Mesodermal cell (in vitro differentiated cells): Measurements from ENCODE around the gene EPHA6.
"Not testable (repeated sequence)": the region's sequence is repeated elsewhere in the genome, so short reads cannot be mapped to it uniquely, and the experiment has no call there.

Source experiments
- H3K27ac ChIP-seq: 2 replicates; pipeline ENCODE4 v1.7.0; 2013; ENCODE audit warnings: mild to moderate bottlenecking, low read depth, low read length, moderate library complexity; ENCODE audit not compliant: severe bottlenecking
- H3K36me3 ChIP-seq: 2 replicates; pipeline ENCODE4 v1.7.1; 2013; ENCODE audit warnings: mild to moderate bottlenecking, low read length, moderate library complexity; ENCODE audit not compliant: control insufficient read depth, insufficient read depth
- H3K4me1 ChIP-seq: one replicate; pipeline ENCODE4 v1.7.1; 2013; ENCODE audit warnings: mild to moderate bottlenecking, low read length; ENCODE audit not compliant: insufficient read depth, control insufficient read depth, poor library complexity, severe bottlenecking
- H3K4me3 ChIP-seq: 2 replicates; pipeline ENCODE4 v1.7.0; 2013; ENCODE audit warnings: low read length, control low read depth, mild to moderate bottlenecking; ENCODE audit not compliant: insufficient read depth, poor library complexity, severe bottlenecking; ENCODE audit errors: extremely low read depth
- H3K9me3 ChIP-seq: 2 replicates; pipeline ENCODE4 v1.7.1; 2013; ENCODE audit warnings: mild to moderate bottlenecking, low read length, moderate library complexity; ENCODE audit not compliant: control insufficient read depth
- WGBS, 2 experiments: methylation state at CpG; one replicate each; pipeline ENCODE4 v1.1.5; 2013; ENCODE audit warnings: missing lambda C conversion rate in 2 of 2; ENCODE audit not compliant: insufficient coverage in 2 of 2; 5-methylcytosine and 5-hydroxymethylcytosine counted together

The EPHA6 gene

DNA sequence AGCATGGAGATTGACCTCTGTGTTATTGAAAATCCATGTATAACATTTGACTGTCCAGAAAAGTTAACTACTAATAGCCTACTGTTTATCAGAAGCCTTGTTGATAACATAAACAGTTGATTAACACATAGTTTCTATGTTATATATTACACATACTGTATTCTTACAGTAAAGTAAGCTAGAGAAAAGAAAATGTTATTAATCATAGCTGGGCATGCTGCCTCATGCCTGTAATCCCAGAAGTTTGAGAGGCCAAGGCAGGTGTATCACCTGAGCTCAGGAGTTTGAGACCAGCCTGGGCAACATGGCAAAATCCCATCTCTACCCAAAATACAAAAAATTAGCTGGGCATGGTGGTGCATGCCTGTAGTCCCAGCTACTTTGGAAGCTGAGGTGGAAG lies 163.3 kb downstream of the EPHA6 start:
- H3K4me1 ChIP-seq = no peaks in the 10 kb centered on the region
- H3K9me3 ChIP-seq = no peaks in the 10 kb centered on the region
- no peak overlapping the region for H3K27ac ChIP-seq
- H3K4me3 ChIP-seq = no peak overlapping the region
- no peaks in the 10 kb centered on the region for H3K36me3 ChIP-seq

DNA sequence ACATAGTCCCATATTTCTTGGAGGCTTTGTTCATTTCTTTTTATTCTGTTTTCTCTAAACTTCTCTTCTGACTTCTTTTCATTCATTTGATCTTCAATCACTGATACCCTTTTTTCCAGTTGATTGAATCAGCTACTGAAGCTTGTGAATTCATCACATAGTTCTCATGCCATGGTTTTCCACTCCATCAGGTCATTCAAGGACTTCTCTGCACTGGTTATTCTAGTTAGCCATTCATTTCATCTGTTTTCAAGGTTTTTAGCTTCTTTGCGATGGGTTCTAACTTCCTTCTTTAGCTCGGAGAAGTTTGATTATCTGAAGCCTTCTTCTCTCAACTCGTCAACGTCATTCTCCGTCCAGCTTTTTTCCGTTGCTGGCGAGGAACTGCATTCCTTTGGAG lies 169.3 kb downstream of the EPHA6 start:
- WGBS, 2 experiments = 96 to 100% methylated on average over 1 to 2 of the region's 7 CpGs
- not testable (repeated sequence) for H3K36me3 ChIP-seq, H3K4me3 ChIP-seq, H3K4me1 ChIP-seq, H3K27ac ChIP-seq, H3K9me3 ChIP-seq

DNA sequence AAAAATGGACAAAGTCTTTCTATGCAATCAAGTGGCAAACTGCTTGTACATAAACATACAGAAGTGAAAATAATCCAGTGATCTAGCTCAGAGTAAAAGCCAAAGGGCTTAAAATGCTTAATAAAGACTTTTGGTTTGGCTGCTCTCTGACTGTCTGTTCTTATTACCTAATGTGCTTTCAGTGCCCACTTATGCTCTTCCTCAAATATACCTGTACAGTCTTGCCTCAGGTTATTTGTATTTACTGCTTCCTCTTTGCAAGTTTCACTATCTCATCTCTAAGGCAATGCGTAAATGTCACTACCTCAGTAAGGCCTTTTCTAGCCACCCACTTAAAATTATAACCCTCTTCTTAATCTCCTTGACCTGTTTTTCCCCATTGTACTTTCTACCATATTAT lies 171.8 kb downstream of the EPHA6 start:
- H3K27ac ChIP-seq = no peak overlapping the region
- no peaks in the 10 kb centered on the region for H3K36me3 ChIP-seq
- no peak overlapping the region for H3K4me3 ChIP-seq
- no peaks in the 10 kb centered on the region for H3K9me3 ChIP-seq
- H3K4me1 ChIP-seq = no peaks in the 10 kb centered on the region
- 69 to 92% methylated on average over 1 of the region's 1 CpG for WGBS, 2 experiments

DNA sequence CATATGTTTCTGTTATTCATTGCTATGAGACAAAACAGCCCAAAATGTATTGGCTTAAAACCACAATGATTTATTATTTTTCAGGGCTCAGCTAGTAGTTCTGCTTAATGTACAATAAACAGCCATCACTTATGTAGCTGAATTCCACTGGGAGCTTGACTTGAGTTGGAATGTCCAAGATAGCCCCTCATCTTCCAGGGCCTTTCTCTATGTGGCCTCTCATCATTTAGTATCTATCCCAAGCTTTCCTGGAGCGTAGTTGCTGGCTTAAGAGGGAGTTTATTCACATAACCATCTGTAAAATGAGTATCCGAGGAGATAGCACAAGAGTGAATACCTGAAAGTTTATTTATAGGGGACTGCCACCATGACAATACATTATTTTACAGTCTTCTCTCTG lies 176.8 kb downstream of the EPHA6 start:
- H3K4me3 ChIP-seq = no peak overlapping the region
- no peaks in the 10 kb centered on the region for H3K4me1 ChIP-seq
- no peaks in the 10 kb centered on the region for H3K9me3 ChIP-seq
- 100% methylated on average over 1 of the region's 2 CpGs; no CpG with 5 or more reads in 1 of the 2 experiments for WGBS, 2 experiments
- no peaks in the 10 kb centered on the region for H3K36me3 ChIP-seq
- H3K27ac ChIP-seq = no peak overlapping the region

DNA sequence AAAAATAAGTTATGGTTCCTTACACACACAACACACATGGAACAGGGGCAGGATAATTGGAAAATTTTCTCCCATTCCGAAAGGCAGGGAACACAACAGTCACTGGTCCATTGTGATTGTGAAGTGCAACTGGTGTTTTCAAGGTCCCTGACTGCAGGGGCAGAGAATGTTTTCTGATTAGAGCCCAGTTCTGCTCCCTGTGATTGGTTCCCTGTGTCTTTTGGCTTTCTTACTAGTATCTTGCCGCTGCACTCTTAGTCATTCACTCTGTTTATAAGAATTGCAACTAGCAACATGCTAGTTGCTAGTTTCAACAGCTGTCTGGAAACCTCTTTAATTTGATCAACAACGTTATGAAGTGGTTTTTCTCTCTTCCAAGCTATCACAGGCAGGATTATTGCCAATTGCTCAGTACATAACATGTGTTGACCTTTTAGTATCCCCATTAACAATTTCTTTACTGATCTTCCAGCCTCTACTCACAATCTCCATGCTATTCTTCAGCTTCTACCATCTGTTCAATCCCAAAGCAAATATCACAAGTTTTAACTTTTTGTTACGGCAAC lies 177.5 kb downstream of the EPHA6 start:
- 94% methylated on average over 2 to 4 of the region's 4 CpGs for WGBS, 2 experiments
- H3K27ac ChIP-seq = no peak overlapping the region
- no peaks in the 10 kb centered on the region for H3K36me3 ChIP-seq
- no peak overlapping the region for H3K4me3 ChIP-seq
- no peaks in the 10 kb centered on the region for H3K4me1 ChIP-seq
- H3K9me3 ChIP-seq = no peaks in the 10 kb centered on the region

DNA sequence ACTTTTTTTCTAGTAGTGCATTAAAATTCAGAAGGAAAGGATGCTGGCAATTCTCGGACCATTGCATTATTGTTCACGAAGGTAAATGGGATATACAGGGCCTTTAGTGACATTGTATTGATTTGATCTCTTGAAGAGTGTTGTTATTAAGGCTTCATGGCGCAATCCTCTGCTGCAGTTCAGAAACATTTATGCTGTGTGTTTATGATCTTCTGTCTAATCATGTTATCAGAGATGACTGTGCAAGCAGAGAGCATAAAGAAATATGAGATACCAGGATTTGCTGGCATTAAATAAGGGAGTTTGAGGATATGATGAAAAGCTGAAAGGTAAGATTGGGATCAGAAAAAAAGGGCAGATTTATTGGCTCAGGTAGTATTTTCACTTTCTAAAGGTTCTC lies 180.6 kb downstream of the EPHA6 start:
- WGBS, 2 experiments = 90 to 100% methylated on average over 3 of the region's 3 CpGs

DNA sequence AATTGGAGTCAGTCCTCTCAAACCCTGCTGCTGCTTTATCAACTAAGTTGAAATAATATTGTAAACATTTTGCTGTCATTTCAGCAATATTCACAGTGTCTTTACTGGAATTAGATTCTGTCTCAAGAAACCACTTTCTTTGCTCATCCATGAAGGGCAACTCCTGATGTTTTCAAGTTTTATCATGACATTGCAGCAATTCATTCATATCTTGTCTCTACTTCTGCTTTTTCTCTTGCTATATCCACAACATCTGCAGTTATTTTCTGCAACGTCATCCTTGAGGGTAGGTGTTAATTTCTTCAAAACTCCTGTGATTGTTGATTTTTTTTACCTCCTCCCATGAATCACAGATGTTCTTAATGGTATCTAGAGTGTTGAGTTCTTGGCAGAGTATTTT lies 181.6 kb downstream of the EPHA6 start:
- no CpG with 5 or more reads among the region's 1 CpG for WGBS, 2 experiments
- no peak overlapping the region for H3K4me3 ChIP-seq

More for the DNA sequence above, 180.6 kb downstream of the EPHA6 start:
- no peak overlapping the region for H3K27ac ChIP-seq
- H3K9me3 ChIP-seq = no peaks in the 10 kb centered on the region
- H3K36me3 ChIP-seq = no peaks in the 10 kb centered on the region
- H3K4me1 ChIP-seq = no peaks in the 10 kb centered on the region
- H3K4me3 ChIP-seq = no peak overlapping the region

DNA sequence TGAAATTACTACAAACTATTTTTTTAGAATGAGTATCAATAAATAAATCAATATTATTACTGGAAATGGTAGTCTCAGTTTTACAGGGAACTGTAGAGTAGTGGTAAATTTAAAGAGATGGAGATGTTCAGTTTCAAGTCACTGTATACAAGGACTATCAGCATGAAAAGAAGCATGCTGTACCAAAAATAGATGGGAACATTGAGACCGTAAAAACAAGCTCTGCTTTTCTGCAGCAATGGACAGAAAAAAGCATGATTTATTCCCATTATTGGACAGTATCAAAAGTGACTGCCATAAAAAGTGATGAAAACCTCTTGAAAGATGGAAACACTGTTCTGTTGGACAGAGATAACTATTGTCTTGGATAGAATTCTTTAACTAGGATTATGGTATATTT lies 187.2 kb downstream of the EPHA6 start:
- Histone ChIP-seq H3K36me3 (no peaks in the 10 kb centered on the region), H3K4me3 (no peak overlapping the region)
- 88 to 100% methylated on average over 1 of the region's 1 CpG for WGBS, 2 experiments

More for the DNA sequence above, 181.6 kb downstream of the EPHA6 start:
- no peak overlapping the region for H3K27ac ChIP-seq
- H3K4me1 ChIP-seq = no peaks in the 10 kb centered on the region
- H3K9me3 ChIP-seq = no peaks in the 10 kb centered on the region
- no peaks in the 10 kb centered on the region for H3K36me3 ChIP-seq

DNA sequence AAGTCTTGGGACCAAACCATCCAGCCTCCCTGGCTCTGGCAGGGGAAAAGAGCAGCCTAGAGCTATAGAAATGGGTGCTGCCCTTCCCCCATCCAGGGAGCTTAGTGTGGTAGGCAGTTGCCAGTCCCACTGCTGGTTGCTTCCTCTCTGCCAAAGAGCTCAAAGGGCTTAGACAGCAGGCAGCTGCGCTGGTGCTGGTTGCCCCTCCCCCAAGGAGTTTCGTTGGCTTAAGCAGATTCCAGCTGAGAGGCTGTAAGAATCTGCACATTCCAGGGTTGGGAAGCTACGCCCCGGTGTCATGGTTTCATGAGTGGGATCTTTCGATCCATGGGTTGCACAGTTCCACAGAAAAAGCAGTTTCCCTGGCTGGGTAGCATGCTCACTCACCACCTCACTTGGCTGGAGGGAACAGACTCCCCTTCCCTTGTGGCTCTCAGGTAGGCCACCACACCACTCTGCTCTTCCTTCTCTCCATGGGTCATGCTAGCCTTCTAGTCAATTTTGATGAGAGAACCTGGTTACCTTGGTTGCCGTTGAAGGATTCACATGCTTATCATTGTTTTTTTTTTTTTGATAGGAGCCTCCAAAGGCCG lies 195.1 kb downstream of the EPHA6 start:
- 69 to 70% methylated on average over 5 of the region's 7 CpGs for WGBS, 2 experiments
- Histone ChIP-seq H3K9me3 (no peaks in the 10 kb centered on the region), H3K4me3 (no peak overlapping the region), H3K4me1 (no peaks in the 10 kb centered on the region), H3K27ac (no peak overlapping the region), H3K36me3 (no peaks in the 10 kb centered on the region)

More for the DNA sequence above, 187.2 kb downstream of the EPHA6 start:
- no peaks in the 10 kb centered on the region for H3K9me3 ChIP-seq
- no peak overlapping the region for H3K27ac ChIP-seq
- H3K4me1 ChIP-seq = no peaks in the 10 kb centered on the region

DNA sequence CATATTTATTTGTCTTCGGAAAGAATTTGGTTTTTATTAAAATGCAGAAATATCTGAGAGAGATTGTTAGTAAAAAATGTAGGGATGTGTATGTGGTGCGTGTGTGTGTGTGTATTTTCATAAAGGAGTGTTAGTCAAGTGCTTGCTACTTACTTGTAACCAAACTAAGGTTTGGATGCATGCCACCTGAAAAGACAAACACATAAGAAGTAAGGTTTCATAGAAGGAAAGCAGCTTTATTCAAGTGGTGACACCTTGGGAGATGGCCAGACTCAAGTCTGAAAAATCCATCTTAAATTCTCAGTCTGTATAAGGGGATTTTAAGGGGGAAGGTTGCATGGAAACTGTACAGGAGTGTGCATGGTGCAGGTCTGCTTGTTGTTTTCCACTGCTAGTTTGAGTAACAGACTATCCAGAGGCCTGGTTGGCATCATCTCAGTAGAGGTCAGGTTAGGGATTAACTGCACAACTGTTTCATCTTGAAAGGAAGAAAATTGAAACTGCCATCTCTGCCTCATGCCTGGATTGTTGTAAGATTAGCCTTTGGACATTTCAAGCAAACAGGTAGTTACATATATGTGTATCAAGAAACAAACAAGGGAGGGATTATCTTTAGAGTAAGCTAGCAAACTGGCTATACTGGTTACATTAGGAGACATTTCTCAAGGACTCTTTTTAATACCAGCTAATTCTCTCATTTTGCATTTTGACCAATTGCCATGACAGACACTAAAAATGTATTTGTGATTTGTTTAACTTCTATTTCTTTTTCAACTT lies 196.7 kb downstream of the EPHA6 start:
- no peaks in the 10 kb centered on the region for H3K9me3 ChIP-seq
- H3K36me3 ChIP-seq = no peaks in the 10 kb centered on the region
- WGBS, 2 experiments = 75 to 100% methylated on average over 1 of the region's 2 CpGs
- no peak overlapping the region for H3K4me3 ChIP-seq
- no peaks in the 10 kb centered on the region for H3K4me1 ChIP-seq
- no peak overlapping the region for H3K27ac ChIP-seq

DNA sequence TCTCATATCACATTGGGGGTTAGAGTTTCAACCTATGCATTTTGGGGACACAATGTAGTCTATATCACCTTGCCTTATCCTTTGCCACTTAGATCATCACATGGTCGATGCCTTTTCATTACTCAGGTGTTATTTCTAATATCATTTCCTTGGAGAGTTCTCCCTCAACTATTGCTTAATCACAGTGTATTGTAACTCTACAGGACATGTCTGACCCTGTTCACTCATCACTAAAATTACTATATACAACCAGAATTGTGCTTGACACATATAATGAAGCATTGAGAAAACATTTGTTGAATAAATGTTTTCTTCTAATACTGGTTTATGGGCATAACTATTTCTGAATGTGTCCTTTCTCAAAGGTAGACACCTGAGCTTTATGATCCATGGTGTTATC lies 207.4 kb downstream of the EPHA6 start:
- no peak overlapping the region for H3K4me3 ChIP-seq
- WGBS, 2 experiments = 71% methylated on average over 1 of the region's 1 CpG; no CpG with 5 or more reads in 1 of the 2 experiments
- H3K4me1 ChIP-seq = no peaks in the 10 kb centered on the region
- no peaks in the 10 kb centered on the region for H3K9me3 ChIP-seq
- H3K36me3 ChIP-seq = no peaks in the 10 kb centered on the region
- H3K27ac ChIP-seq = no peak overlapping the region
